Coronary artery (tissue), 2 donors: ENCODE measurements around the gene NFIB.

ENCODE experiments used
- DNase-seq: peaks from one replicate; pipeline ENCODE4 v3.0.0-alpha.2; 2017; ENCODE audit warnings: low spot score
- H3K27ac ChIP-seq, 2 donors: fragments of 200-600 bp; sonication (generic); one replicate each; pipeline ENCODE4 v1.5.1; 2016 to 2019
- H3K4me3 ChIP-seq: fragments of 200-600 bp; sonication (generic); 2 replicates; pipeline ENCODE4 v1.5.1; 2016; ENCODE audit warnings: mild to moderate bottlenecking, moderate library complexity
- TF ChIP-seq, protein P1 (sequence below): fragments of 200-600 bp; sonication (generic); IDR thresholded peaks from one replicate; pipeline ENCODE4 v1.5.1; 2019; ENCODE audit warnings: antibody characterized with exemption

NFIB gene

DNA sequence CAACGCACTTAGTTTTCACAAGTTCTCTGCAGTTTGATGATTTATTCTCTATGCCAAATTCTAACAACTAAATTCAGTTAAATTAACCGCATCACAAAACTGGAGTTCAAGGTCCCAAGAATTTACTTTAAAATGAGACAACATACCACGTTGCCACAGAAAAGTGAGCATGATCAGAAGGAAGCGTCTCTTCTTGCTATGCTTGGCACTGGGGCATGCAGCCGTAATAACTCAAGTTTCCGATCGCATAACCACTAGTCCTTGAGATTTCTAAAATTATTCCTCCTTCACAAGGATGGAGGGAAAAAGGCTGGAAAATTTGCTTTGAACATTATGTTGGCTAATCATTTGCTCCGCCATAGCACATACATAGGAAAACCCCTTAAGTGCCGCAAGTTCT lies 13.9 kb downstream of the NFIB start:
- TF ChIP-seq, protein P1, sequence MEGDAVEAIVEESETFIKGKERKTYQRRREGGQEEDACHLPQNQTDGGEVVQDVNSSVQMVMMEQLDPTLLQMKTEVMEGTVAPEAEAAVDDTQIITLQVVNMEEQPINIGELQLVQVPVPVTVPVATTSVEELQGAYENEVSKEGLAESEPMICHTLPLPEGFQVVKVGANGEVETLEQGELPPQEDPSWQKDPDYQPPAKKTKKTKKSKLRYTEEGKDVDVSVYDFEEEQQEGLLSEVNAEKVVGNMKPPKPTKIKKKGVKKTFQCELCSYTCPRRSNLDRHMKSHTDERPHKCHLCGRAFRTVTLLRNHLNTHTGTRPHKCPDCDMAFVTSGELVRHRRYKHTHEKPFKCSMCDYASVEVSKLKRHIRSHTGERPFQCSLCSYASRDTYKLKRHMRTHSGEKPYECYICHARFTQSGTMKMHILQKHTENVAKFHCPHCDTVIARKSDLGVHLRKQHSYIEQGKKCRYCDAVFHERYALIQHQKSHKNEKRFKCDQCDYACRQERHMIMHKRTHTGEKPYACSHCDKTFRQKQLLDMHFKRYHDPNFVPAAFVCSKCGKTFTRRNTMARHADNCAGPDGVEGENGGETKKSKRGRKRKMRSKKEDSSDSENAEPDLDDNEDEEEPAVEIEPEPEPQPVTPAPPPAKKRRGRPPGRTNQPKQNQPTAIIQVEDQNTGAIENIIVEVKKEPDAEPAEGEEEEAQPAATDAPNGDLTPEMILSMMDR = no peak
- H3K4me3 ChIP-seq = peak overlapping the region; percentile 61
- peak overlapping the region; percentile 56 to 69 for H3K27ac ChIP-seq
- no peak for DNase-seq

DNA sequence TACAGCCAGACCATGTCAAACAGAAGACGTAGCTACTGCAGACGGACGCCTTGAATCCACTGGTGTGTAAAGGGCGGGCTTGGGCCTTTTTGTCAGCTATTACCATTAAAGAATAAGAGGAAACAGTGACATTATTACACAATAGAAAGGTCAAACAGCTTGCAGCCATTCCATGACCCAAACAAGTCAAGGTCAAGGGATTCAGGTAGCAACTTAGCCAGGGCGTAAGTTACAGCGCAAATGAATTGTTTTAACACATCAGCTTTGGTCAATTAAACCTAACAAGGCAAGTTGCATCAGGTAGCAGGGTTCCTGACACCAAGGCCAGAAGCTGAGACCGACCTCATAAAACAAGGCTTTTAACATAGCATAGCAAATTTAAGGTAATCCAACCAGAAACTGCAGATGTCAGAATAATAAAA lies 15.3 kb downstream of the NFIB start:
- Histone ChIP-seq H3K27ac (peak overlapping the region; percentile 63 to 67), H3K4me3 (peak overlapping the region; percentile 20)
- TF ChIP-seq, protein P1 = no peak
- DNase-seq = no peak

DNA sequence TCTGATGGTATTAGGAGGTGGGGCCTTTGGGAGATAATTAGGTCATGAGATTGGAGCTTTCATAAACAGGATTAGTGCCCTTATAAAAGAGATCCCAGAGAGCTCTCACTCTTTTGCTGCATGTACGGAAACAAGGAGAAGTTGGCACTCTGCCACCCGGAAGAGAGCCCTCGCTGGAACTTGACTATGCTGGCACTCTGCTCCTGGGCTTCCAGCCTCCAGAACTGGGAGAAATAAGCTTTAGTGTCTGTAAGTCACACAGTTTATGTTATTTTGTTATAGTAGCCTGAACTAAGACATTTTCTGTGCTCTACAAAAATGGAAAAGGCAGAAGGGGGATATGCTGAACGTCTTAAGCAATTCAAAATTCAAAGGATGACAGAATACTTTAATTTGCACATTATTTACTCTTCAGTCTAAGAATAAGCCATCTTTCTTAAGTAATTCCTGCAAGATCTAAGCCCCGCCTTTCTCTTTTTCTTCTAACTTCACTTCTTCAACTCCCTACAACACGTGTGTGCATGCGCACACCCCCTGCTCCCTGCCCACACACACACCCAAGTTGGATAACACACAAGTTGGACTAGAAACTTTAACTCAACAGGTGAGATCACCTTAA lies 17.3 kb downstream of the NFIB start:
- no peak for DNase-seq
- TF ChIP-seq, protein P1 = no peak
- H3K4me3 ChIP-seq = peak overlapping the region; percentile 25
- H3K27ac ChIP-seq = peak overlapping the region; percentile 51 to 63

DNA sequence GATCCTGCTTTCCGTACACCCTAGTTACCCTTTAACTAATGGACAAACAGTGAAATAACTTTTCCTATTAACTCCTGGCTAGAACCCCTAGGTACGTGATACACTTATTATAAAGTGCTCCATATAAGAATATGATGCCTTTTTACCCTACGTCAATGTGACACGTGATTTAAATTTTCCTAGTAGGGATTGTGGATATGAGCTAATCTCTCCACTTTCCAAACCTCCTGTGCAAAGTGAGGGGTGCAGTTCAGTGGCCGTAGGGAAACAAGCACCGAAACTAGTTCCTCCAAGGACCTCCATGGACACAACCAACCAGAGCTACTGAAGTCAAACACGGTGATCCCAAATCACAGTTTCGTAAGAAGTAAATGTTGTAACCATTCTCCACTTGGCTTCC lies 19.3 kb downstream of the NFIB start:
- DNase-seq = no peak
- Histone ChIP-seq H3K27ac (peak overlapping the region; percentile 47 to 64), H3K4me3 (no peak overlapping the region)
- TF ChIP-seq, protein P1 = no peak

DNA sequence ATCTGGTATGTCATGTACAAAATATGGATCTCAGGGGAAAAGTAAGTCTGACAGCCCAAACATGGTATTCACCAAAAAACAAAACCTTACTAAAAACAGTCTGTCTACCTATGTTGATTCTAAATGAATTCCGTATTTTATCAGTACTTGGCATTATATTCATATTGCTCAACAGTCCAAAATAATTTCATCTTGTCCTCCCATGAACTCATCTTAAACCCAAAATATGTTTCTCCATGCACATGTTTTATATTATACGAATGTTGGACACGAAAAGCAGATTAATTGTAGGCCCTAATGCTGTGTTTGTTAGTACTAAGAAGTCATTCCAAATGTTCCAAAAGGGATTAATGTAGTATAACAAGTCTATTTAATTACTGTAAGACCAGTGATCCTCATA lies 20.1 kb downstream of the NFIB start:
- TF ChIP-seq, protein P1 = no peak
- H3K27ac ChIP-seq = peak overlapping the region; percentile 47 to 64
- no peak overlapping the region for H3K4me3 ChIP-seq
- DNase-seq = no peak

DNA sequence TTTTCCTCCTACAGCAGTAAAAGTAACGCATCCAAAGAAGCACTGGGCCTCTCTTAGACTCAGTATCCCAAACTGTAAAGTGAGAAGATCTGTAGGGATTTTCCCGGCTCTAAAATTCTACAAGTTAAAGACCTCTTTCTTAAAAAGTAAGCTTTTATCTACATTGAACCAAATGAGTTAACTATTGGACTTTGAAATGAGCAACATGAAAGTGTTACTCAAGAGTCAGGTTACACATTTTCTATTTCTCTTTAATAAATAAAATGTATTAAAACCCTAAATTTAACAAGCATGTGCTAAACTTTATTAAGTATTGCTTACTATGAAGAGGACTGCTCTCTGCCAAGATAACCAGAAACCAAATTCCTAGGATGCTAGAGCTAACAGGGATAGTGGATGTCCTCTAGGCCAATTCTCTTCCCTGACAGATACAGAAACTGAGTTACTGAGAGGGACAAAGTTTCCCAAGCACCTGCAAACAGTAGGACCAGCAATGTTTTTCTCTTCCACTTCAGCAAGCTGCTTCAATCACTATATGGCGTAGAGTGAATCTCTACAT lies 21.7 kb downstream of the NFIB start:
- TF ChIP-seq, protein P1 = no peak
- Histone ChIP-seq H3K4me3 (no peak overlapping the region), H3K27ac (peak overlapping the region in 1 of 2 donors; percentile 28)
- DNase-seq = no peak

DNA sequence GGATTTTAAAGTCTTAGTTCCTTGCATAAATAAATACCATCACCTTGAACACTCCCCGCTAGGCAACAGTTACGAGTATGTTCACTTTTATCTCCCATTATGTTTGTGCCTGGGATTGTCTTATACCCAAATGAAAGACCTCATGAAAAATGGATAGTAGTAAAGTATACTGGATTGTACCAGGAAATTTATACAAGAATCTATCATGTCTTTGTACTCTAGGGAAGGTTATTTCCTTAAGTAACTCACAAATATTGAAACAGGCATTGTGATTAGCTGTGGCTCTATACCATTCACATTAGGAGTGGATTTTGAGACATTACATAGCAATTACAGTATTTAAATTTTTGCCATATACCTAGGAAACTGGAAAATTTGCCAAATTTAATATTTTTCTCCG lies 24.0 kb downstream of the NFIB start:
- Histone ChIP-seq H3K27ac (peak overlapping the region in 1 of 2 donors; percentile 25), H3K4me3 (no peak overlapping the region)
- DNase-seq = no peak
- TF ChIP-seq, protein P1 = no peak
